ENCODE measurements around the gene ZNF618. TPM values are rescaled to one million over a fixed set of nuclear protein-coding genes. Genes with fewer than 3 reads are reported as not detected.
"Not testable (repeated sequence)": the region's sequence is repeated elsewhere in the genome, so short reads cannot be mapped to it uniquely, and the experiment has no call there.

ZNF618 gene
- total RNA-seq, 1 experiment from 2014 or later: 1.2 TPM

DNA sequence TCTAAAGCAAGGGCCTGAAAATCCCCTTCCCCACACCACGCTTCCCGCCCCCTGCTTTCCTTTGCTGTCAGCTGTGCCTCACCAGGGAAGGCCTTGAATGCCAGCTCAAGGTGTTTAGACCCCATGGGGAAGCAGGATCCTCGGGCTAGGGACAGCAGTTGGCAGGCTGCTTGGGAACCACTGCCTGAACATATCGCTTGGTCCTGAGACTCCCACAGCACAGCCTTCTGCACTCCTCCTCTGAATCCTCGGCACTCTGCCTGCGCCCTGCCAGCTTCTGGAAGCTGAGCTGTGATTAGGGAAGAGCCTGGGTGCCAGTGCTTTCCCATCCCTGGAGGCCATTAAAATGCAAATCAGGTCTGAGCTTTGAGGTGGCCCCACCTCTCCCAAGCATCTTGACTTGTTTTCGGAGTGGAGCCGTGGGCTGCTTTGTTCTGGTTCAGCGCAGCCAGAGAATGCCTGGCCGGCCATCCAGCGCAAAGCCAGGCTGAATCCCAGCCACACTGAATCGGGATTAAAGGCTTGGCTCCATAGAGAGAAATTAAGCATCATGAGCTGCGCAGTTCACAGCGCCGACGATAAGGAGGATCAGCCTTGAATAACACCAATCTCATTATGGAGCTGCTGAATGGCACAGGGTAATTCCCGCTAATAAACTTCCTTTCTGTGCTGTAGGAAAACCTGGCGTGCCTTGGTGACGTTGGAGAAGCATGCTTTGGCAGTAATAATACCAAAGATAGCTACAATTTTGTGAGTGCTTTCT lies 162.0 kb downstream of the ZNF618 start:
- H3K9me3 Mint-ChIP-seq (ENCODE audit: unreplicated experiment): no peaks in the 10 kb centered on the region
- Histone ChIP-seq H3K36me3 (ENCODE audit: control insufficient read depth, insufficient read depth, low read length) (no peaks in the 10 kb centered on the region), H3K4me3 (ENCODE audit: low read depth, low read length) (no peak overlapping the region), H3K9me3 (no peaks in the 10 kb centered on the region), H3K4me1 (no peaks in the 10 kb centered on the region), H3K27me3 (replicated peaks; ENCODE audit: control insufficient read depth, insufficient read depth, low read length) (no peaks in the 10 kb centered on the region)
- H3K27ac Mint-ChIP-seq (ENCODE audit: unreplicated experiment): no peak overlapping the region
- no peaks in the 10 kb centered on the region for H3K36me3 Mint-ChIP-seq (ENCODE audit: insufficient read depth, unreplicated experiment)
- CTCF ChIA-PET: no interaction called here
- TF ChIP-seq, protein P1, sequence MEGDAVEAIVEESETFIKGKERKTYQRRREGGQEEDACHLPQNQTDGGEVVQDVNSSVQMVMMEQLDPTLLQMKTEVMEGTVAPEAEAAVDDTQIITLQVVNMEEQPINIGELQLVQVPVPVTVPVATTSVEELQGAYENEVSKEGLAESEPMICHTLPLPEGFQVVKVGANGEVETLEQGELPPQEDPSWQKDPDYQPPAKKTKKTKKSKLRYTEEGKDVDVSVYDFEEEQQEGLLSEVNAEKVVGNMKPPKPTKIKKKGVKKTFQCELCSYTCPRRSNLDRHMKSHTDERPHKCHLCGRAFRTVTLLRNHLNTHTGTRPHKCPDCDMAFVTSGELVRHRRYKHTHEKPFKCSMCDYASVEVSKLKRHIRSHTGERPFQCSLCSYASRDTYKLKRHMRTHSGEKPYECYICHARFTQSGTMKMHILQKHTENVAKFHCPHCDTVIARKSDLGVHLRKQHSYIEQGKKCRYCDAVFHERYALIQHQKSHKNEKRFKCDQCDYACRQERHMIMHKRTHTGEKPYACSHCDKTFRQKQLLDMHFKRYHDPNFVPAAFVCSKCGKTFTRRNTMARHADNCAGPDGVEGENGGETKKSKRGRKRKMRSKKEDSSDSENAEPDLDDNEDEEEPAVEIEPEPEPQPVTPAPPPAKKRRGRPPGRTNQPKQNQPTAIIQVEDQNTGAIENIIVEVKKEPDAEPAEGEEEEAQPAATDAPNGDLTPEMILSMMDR (IDR thresholded peaks at IDR 0.05; ENCODE audit: insufficient read depth in 1 of 2, low read depth in 1 of 2, low read length in 1 of 2, severe bottlenecking in 1 of 2, unreplicated experiment in 1 of 2): no peak
- no TSS peak for BruUV-seq (replicated peaks)
- POLR2A ChIA-PET: no interaction called here
- no peaks in the 10 kb centered on the region for H3K4me1 Mint-ChIP-seq (ENCODE audit: low read depth, unreplicated experiment)
- intact Hi-C loops (cut with micrococcal nuclease; ENCODE audit: unreplicated experiment): loop anchor here (5.0 to 10.0 kb wide), 2 partner anchors 44 to 293 kb away; no protein-coding TSS in a partner anchor
- H3K4me3 Mint-ChIP-seq (ENCODE audit: unreplicated experiment): no peak overlapping the region
- no peak for DNase-seq
- no peaks in the 10 kb centered on the region for H3K27me3 Mint-ChIP-seq (ENCODE audit: insufficient read depth, unreplicated experiment)

DNA sequence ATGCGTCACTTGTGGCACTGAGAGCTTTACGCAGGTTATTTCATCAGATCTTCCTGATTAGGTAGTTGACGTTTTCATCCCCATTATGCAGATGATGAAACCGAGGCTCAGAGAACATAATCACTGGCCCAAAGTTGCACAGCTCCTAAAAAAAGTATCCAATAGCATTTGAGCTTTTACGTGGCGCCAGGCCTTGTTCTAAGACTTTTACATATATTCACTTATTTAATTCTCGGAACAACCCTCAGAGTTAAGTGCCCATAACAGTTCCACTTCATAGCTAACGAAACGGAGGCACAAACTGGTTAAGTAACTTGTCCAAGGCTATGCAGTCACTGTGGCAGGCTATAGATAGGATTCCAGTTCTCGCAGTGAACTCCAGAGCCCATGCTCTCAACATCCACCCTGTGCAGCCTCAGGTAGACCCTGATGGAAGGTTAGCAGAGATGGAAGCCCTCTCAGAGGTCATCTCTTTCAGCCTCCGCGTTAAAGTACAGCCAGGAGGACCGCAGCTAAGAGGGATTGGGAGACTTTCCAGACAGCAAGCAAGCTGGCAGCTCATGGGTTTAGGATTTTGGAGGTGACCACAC lies 162.7 kb downstream of the ZNF618 start:
- Mint-ChIP-seq H3K27me3 (ENCODE audit: insufficient read depth, unreplicated experiment) (no peaks in the 10 kb centered on the region), H3K4me1 (ENCODE audit: low read depth, unreplicated experiment) (no peaks in the 10 kb centered on the region), H3K27ac (ENCODE audit: unreplicated experiment) (no peak overlapping the region), H3K4me3 (ENCODE audit: unreplicated experiment) (no peak overlapping the region), H3K36me3 (ENCODE audit: insufficient read depth, unreplicated experiment) (no peaks in the 10 kb centered on the region), H3K9me3 (ENCODE audit: unreplicated experiment) (no peaks in the 10 kb centered on the region)
- TF ChIP-seq, protein P1 (IDR thresholded peaks at IDR 0.05; ENCODE audit: insufficient read depth in 1 of 2, low read depth in 1 of 2, low read length in 1 of 2, severe bottlenecking in 1 of 2, unreplicated experiment in 1 of 2): no peak
- no peaks in the 10 kb centered on the region for H3K36me3 ChIP-seq (ENCODE audit: control insufficient read depth, insufficient read depth, low read length)
- no peak overlapping the region for H3K4me3 ChIP-seq (ENCODE audit: low read depth, low read length)
- DNase-seq: no peak
- no peaks in the 10 kb centered on the region for H3K27me3 ChIP-seq (replicated peaks; ENCODE audit: control insufficient read depth, insufficient read depth, low read length)
- BruUV-seq (replicated peaks): no TSS peak
- no peaks in the 10 kb centered on the region for H3K9me3 ChIP-seq
- H3K4me1 ChIP-seq: no peaks in the 10 kb centered on the region
- ChIA-PET POLR2A (no interaction called here), CTCF (interaction anchor here (0.7 kb wide), 1 partner anchor 43 kb away, joined by 3 read pairs; no protein-coding TSS in a partner anchor)
- intact Hi-C loops (cut with micrococcal nuclease; ENCODE audit: unreplicated experiment): loop anchor here (5.0 to 10.0 kb wide), 2 partner anchors 43 to 294 kb away; no protein-coding TSS in a partner anchor

DNA sequence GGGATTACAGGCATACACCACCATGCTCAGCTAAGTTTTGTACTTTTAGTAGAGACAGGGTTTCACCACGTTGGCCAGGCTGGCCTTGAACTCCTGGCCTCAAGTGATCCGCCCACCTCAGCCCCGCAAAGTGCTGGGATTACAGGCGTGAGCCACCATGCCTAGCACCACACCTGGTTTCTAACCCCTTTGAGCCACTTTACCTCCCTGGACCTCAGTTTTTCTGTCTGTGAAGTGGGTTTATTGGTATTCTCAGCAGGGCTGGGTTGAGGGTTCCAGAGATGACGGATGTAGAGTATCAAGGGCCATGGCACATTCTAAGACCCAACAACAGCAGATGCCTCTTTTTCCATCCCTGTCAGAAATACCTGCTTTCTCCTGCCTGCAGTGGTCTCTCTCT lies 163.4 kb downstream of the ZNF618 start:
- no peaks in the 10 kb centered on the region for H3K27me3 ChIP-seq (replicated peaks; ENCODE audit: control insufficient read depth, insufficient read depth, low read length)
- DNase-seq: no peak
- CTCF ChIA-PET: no interaction called here
- no peaks in the 10 kb centered on the region for H3K9me3 Mint-ChIP-seq (ENCODE audit: unreplicated experiment)
- no peaks in the 10 kb centered on the region for H3K4me1 Mint-ChIP-seq (ENCODE audit: low read depth, unreplicated experiment)
- POLR2A ChIA-PET: no interaction called here
- intact Hi-C loops (cut with micrococcal nuclease; ENCODE audit: unreplicated experiment): loop anchor here (5.0 to 10.0 kb wide), 2 partner anchors 43 to 295 kb away; no protein-coding TSS in a partner anchor
- no peaks in the 10 kb centered on the region for H3K4me1 ChIP-seq
- no peak overlapping the region for H3K27ac Mint-ChIP-seq (ENCODE audit: unreplicated experiment)
- BruUV-seq (replicated peaks): no TSS peak
- H3K4me3 Mint-ChIP-seq (ENCODE audit: unreplicated experiment): no peak overlapping the region
- no peaks in the 10 kb centered on the region for H3K9me3 ChIP-seq
- no peak overlapping the region for H3K4me3 ChIP-seq (ENCODE audit: low read depth, low read length)
- H3K36me3 Mint-ChIP-seq (ENCODE audit: insufficient read depth, unreplicated experiment): no peaks in the 10 kb centered on the region
- no peaks in the 10 kb centered on the region for H3K27me3 Mint-ChIP-seq (ENCODE audit: insufficient read depth, unreplicated experiment)
- H3K36me3 ChIP-seq (ENCODE audit: control insufficient read depth, insufficient read depth, low read length): no peaks in the 10 kb centered on the region
- TF ChIP-seq, protein P1 (IDR thresholded peaks at IDR 0.05; ENCODE audit: insufficient read depth in 1 of 2, low read depth in 1 of 2, low read length in 1 of 2, severe bottlenecking in 1 of 2, unreplicated experiment in 1 of 2): no peak

DNA sequence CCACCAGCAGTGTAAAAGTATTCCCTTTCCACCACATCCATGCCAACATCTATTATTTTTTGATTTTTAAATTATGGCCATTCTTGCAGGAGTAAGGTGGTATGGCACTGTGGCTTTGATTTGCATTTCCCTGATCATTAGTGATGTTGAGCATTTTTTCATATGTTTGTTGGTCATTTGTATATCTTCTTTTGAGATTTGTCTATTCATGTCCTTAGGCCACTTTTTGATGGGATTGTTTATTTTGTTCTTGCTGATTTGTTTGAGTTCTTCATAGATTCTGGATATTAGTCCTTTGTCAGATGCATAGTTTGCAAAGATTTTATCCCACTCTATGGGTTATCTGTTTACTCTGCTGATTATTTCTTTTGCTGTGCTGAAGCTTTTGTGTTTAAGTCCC lies 167.6 kb downstream of the ZNF618 start:
- intact Hi-C loops (cut with micrococcal nuclease; ENCODE audit: unreplicated experiment); H3K27me3 ChIP-seq (replicated peaks; ENCODE audit: control insufficient read depth, insufficient read depth, low read length); CTCF ChIA-PET; BruUV-seq (replicated peaks); H3K36me3 ChIP-seq (ENCODE audit: control insufficient read depth, insufficient read depth, low read length); H3K4me3 ChIP-seq (ENCODE audit: low read depth, low read length); POLR2A ChIA-PET; H3K4me3 Mint-ChIP-seq (ENCODE audit: unreplicated experiment); H3K36me3 Mint-ChIP-seq (ENCODE audit: insufficient read depth, unreplicated experiment); H3K9me3 Mint-ChIP-seq (ENCODE audit: unreplicated experiment); H3K27me3 Mint-ChIP-seq (ENCODE audit: insufficient read depth, unreplicated experiment); H3K4me1 ChIP-seq; DNase-seq; H3K9me3 ChIP-seq; H3K4me1 Mint-ChIP-seq (ENCODE audit: low read depth, unreplicated experiment); H3K27ac Mint-ChIP-seq (ENCODE audit: unreplicated experiment): not testable (repeated sequence)
